ENCODE results near the gene TTC38. TPM values are rescaled to one million over a fixed set of nuclear protein-coding genes. Genes with fewer than 3 reads are reported as not detected.

TTC38 gene
- polyA plus RNA-seq, 2 of the 4 experiments (the other 2 are of a cell fraction), result 12.4 to 22.1 TPM

DNA sequence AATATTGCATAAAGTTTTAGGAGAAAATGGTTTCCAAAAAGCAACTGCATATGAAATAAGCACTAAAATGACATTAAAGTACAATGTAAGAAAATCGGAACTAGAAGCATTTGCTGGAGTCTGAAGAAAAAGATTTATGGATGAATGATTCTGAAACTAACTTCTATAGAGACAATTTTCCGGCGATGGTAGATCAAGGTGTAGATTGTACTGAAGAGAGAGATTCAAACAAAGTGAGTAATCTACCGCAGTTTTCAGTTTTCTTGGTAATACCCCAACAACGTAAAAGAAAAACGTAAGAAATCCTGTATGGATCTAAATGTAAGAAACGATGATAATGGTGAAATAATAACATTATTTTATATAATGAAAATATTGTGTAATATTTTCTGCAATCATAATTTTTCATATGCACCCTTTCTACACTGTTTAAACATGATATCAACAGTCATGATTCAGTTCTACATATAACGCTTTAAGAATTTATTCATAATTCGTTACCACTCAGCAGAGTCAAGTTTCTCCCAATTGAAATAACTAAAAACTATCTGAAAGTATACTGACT is 15.9 kb upstream of the TTC38 start:
- ChIA-PET POLR2A (no interaction called here), CTCF (no interaction called here)
- no peak for FAIRE-seq
- H3K4me1 ChIP-seq, result peaks cover 5% of the 10 kb centered on the region; the same call in 1 of the 3 replicates
- H3K27ac ChIP-seq, result no peak overlapping the region
- WGBS (ENCODE audit: missing lambda C conversion rate), result 91% methylated on average over 9 of the region's 9 CpGs
- H3K4me3 ChIP-seq, result no peak overlapping the region
- TF ChIP-seq NPAS2 (CRISPR knock-in tag; IDR thresholded peaks at IDR 0.05; ENCODE audit: borderline replicate concordance) (no peak), E2F6 (IDR thresholded peaks at IDR 0.05; ENCODE audit: borderline replicate concordance, low read depth) (no peak), CHD4 (IDR thresholded peaks at IDR 0.05; ENCODE audit: borderline replicate concordance) (no peak), CBX8 (IDR thresholded peaks at IDR 0.05) (no peak)
- TF ChIP-seq, protein P1, sequence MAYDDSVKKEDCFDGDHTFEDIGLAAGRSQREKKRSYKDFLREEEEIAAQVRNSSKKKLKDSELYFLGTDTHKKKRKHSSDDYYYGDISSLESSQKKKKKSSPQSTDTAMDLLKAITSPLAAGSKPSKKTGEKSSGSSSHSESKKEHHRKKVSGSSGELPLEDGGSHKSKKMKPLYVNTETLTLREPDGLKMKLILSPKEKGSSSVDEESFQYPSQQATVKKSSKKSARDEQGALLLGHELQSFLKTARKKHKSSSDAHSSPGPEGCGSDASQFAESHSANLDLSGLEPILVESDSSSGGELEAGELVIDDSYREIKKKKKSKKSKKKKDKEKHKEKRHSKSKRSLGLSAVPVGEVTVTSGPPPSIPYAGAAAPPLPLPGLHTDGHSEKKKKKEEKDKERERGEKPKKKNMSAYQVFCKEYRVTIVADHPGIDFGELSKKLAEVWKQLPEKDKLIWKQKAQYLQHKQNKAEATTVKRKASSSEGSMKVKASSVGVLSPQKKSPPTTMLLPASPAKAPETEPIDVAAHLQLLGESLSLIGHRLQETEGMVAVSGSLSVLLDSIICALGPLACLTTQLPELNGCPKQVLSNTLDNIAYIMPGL (CRISPR knock-in tag; IDR thresholded peaks at IDR 0.05; ENCODE audit: borderline replicate concordance), result no peak
- no peak for DNase-seq (ENCODE audit: low read depth in 1 of 2, low spot score in 1 of 2)
- H3K4me2 ChIP-seq, result no peak overlapping the region; the same call in 2 of the 3 replicates
- H3K9me3 ChIP-seq, result no peaks in the 10 kb centered on the region
- no peak for ATAC-seq

GRCh38 chr22:46256358-46256958 is 11.3 kb upstream of the TTC38 start:
- WGBS (ENCODE audit: missing lambda C conversion rate), result 58% methylated on average over 8 of the region's 8 CpGs
- no peaks in the 10 kb centered on the region for H3K4me1 ChIP-seq
- DNase-seq (ENCODE audit: low read depth in 1 of 2, low spot score in 1 of 2) (no peak), ATAC-seq (no peak), FAIRE-seq (no peak)
- TF ChIP-seq RAD21 (conservative IDR thresholded peaks at IDR 0.05 in 1 of 2, IDR thresholded peaks at IDR 0.05 in 1 of 2) (no peak), FOSL2 (IDR thresholded peaks at IDR 0.05) (no peak), FOSL2 (CRISPR knock-in tag; IDR thresholded peaks at IDR 0.05) (no peak), JUNB (IDR thresholded peaks at IDR 0.05) (no peak)
- H3K27ac ChIP-seq, result no peak overlapping the region
- H3K4me2 ChIP-seq, result no peak overlapping the region
- no peaks in the 10 kb centered on the region for H3K9me3 ChIP-seq
- ChIA-PET CTCF (no interaction called here), POLR2A (no interaction called here)
- no peak overlapping the region for H3K4me3 ChIP-seq

DNA sequence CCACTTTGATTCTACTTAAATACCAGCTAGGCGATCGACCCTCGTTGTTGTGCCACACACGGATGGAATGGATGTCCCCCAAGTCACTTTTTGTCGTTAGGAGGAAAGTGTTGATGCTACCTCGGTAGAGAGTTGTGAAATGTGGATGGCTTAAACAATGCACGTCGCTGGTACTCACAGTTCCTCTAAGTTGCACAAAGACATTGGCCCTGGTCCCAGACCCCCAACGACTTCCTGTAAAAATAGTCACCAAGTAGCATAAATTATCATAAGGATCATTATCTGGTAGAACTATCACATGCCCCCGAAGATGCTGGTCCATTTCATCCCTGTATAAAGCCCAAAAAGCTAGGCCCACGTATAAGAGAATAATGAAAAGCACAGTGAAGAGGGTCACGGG is 8.4 kb upstream of the TTC38 start:
- Histone ChIP-seq H3K4me2 (no peak overlapping the region), H3K4me3 (no peak overlapping the region), H3K4me1 (no peaks in the 10 kb centered on the region), H3K9me3 (no peaks in the 10 kb centered on the region), H3K27ac (no peak overlapping the region)
- ATAC-seq, result no peak
- CTCF ChIA-PET, result no interaction called here
- POLR2A ChIA-PET, result interaction anchor here (1.2 kb wide), 1 partner anchor 9 kb away, joined by 3 read pairs; the partner anchor contains the start of gene TTC38
- DNase-seq (ENCODE audit: low read depth in 1 of 2, low spot score in 1 of 2), result no peak
- TF ChIP-seq CTCF (IDR thresholded peaks at IDR 0.05) (no peak), FOSB (CRISPR knock-in tag; IDR thresholded peaks at IDR 0.05) (no peak), CHD4 (IDR thresholded peaks at IDR 0.05; ENCODE audit: borderline replicate concordance) (no peak), JUN (IDR thresholded peaks at IDR 0.05) (no peak), MYC (IDR thresholded peaks at IDR 0.05; ENCODE audit: borderline replicate concordance, low read length) (no peak), HOXB13 (CRISPR knock-in tag; IDR thresholded peaks at IDR 0.05; ENCODE audit: low read depth) (no peak), E2F6 (IDR thresholded peaks at IDR 0.05; ENCODE audit: borderline replicate concordance, low read depth) (no peak), RNF2 (IDR thresholded peaks at IDR 0.05; ENCODE audit: borderline replicate concordance, low read depth) (no peak), CEBPB (IDR thresholded peaks at IDR 0.05) (no peak), CHD2 (IDR thresholded peaks at IDR 0.05; ENCODE audit: low read length, partially characterized antibody) (no peak)
- TF ChIP-seq, protein P2, sequence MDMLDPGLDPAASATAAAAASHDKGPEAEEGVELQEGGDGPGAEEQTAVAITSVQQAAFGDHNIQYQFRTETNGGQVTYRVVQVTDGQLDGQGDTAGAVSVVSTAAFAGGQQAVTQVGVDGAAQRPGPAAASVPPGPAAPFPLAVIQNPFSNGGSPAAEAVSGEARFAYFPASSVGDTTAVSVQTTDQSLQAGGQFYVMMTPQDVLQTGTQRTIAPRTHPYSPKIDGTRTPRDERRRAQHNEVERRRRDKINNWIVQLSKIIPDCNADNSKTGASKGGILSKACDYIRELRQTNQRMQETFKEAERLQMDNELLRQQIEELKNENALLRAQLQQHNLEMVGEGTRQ (IDR thresholded peaks at IDR 0.05), result no peak
- WGBS (ENCODE audit: missing lambda C conversion rate), result 57% methylated on average over 12 of the region's 12 CpGs
- no peak for FAIRE-seq
